GM12878 (cell line): ENCODE measurements around the gene NEU3. TPM values are rescaled to one million over a fixed set of nuclear protein-coding genes. Genes with fewer than 3 reads are reported as not detected.

ENCODE experiments used
- ATAC-seq: fragments of 200-7000 bp; cut with Tn5 transposase; 3 replicates; pipeline ENCODE4 v1.9.1; 2020; ENCODE audit warnings: mild to moderate bottlenecking, moderate library complexity
- BruUV-seq: library from RNA; stranded (reverse); fragments of 400-500 nt; replicated peaks from 2 replicates; lab custom pipeline; 2021; lab: Mats Ljungman, UMichigan
- CTCF ChIA-PET: fragments of 300-600 bp; sonication (Branson Sonifier 250); formaldehyde crosslinking; extraction: SDS; loops from one replicate; lab custom pipeline; 2021; ENCODE audit warnings: inconsistent platforms; lab: Yijun Ruan, JAX
- POLR2A ChIA-PET: fragments of 350-600 bp; formaldehyde crosslinking; extraction: SDS; loops from one replicate; lab custom pipeline; 2021; ENCODE audit warnings: inconsistent platforms; lab: Charles Lee
- RAD21 ChIA-PET: fragments of 300-600 bp; sonication (Branson Sonifier 250); formaldehyde crosslinking; loops from one replicate; lab custom pipeline; 2023; ENCODE audit warnings: antibody characterized with exemption; ENCODE audit not compliant: unreplicated experiment; lab: Charles Lee
- SMC1A ChIA-PET: fragments of 300-600 bp; sonication (Branson Sonifier 250); formaldehyde crosslinking; loops from one replicate; lab custom pipeline; 2023; ENCODE audit not compliant: unreplicated experiment, uncharacterized antibody; lab: Charles Lee
- DNase-seq: peaks from one replicate; pipeline ENCODE4 v3.0.0-alpha.2; 2011; ENCODE audit warnings: low read depth, low spot score
- FAIRE-seq: peaks from 3 replicates; lab custom pipeline; 2011; peaks lifted over from hg19 to GRCh38; lab: Jason Lieb, UNC
- H2AFZ ChIP-seq: 2 replicates; pipeline ENCODE4 v1.6.0; 2011; ENCODE audit warnings: low read depth, low read length, control low read depth; ENCODE audit not compliant: control insufficient read depth
- H3K27ac ChIP-seq: 2 replicates; pipeline ENCODE4 v1.5.1; 2011; ENCODE audit warnings: control low read depth; ENCODE audit not compliant: control insufficient read depth, insufficient read depth
- H3K27me3 ChIP-seq, 2 experiments: replicated peaks in 1 of 2; 2 replicates each; pipeline versions ENCODE4 v1.6.0 to v1.6.1; 2011; ENCODE audit warnings: low read length in 1 of 2; ENCODE audit not compliant: control insufficient read depth in 2 of 2, insufficient read depth in 2 of 2
- H3K36me3 ChIP-seq, 2 experiments: 2 replicates each; pipeline ENCODE4 v1.5.1; 2011; ENCODE audit warnings: low read length in 1 of 2; ENCODE audit not compliant: control insufficient read depth in 2 of 2, insufficient read depth in 2 of 2
- H3K4me1 ChIP-seq: 2 replicates; pipeline ENCODE4 v1.6.1; 2011; ENCODE audit warnings: mild to moderate bottlenecking, low read length, moderate library complexity, mixed read lengths; ENCODE audit not compliant: control insufficient read depth, insufficient read depth
- H3K4me2 ChIP-seq: 2 replicates; pipeline ENCODE4 v1.6.0; 2011; ENCODE audit warnings: control low read depth; ENCODE audit not compliant: control insufficient read depth, insufficient read depth
- H3K4me3 ChIP-seq: fragments of 200-600 bp; sonication (generic); 2 replicates; pipeline ENCODE4 v1.5.1; 2016
- H3K79me2 ChIP-seq: 2 replicates; pipeline ENCODE4 v1.6.0; 2011; ENCODE audit warnings: low read length; ENCODE audit not compliant: control insufficient read depth, insufficient read depth
- H3K9ac ChIP-seq: 2 replicates; pipeline ENCODE4 v1.8.0; 2011; ENCODE audit warnings: low read length, control low read depth, mixed read lengths; ENCODE audit not compliant: control insufficient read depth, insufficient read depth
- H3K9me3 ChIP-seq: replicated peaks from 3 replicates; pipeline ENCODE4 v1.5.1; 2011; ENCODE audit warnings: mild to moderate bottlenecking, low read length; ENCODE audit not compliant: control insufficient read depth, insufficient read depth
- H4K20me1 ChIP-seq: 2 replicates; pipeline ENCODE4 v1.6.0; 2011; ENCODE audit not compliant: control insufficient read depth, insufficient read depth
- BMI1 ChIP-seq: fragments of 450-650 bp; IDR thresholded peaks from 2 replicates; pipeline ENCODE4 v1.6.1; 2016; ENCODE audit warnings: mild to moderate bottlenecking, moderate library complexity, borderline replicate concordance
- HCFC1 ChIP-seq: fragments of 150-350 bp; IDR thresholded peaks from 2 replicates; pipeline ENCODE4 v1.6.1; 2014; ENCODE audit warnings: low read length
- HDAC2 ChIP-seq: fragments of 200-600 bp; sonication (generic); IDR thresholded peaks from 2 replicates; pipeline ENCODE4 v1.6.1; 2017
- JUND ChIP-seq: IDR thresholded peaks from 2 replicates; pipeline ENCODE4 v1.6.1; 2012; ENCODE audit warnings: low read depth, mild to moderate bottlenecking, low read length, improper control_type of control experiment, moderate library complexity
- MEF2B ChIP-seq: fragments of 450-650 bp; IDR thresholded peaks from 2 replicates; pipeline ENCODE4 v1.6.1; 2018; ENCODE audit warnings: mild to moderate bottlenecking, moderate library complexity; ENCODE audit not compliant: partially characterized antibody, poor library complexity, severe bottlenecking
- PML ChIP-seq: IDR thresholded peaks from 2 replicates; pipeline ENCODE4 v1.6.1; 2012; ENCODE audit warnings: low read length, inconsistent platforms
- POU2F2 ChIP-seq: IDR thresholded peaks from 3 replicates; pipeline ENCODE4 v1.6.1; 2011; ENCODE audit warnings: low read depth, mild to moderate bottlenecking, low read length, borderline replicate concordance
- SIX5 ChIP-seq: IDR thresholded peaks from 2 replicates; pipeline ENCODE4 v1.6.1; 2011; ENCODE audit warnings: mild to moderate bottlenecking, low read depth, low read length, moderate library complexity; ENCODE audit not compliant: severe bottlenecking
- SMAD1 ChIP-seq: fragments of 450-650 bp; IDR thresholded peaks from 2 replicates; pipeline ENCODE4 v1.6.1; 2018; ENCODE audit warnings: mild to moderate bottlenecking, low read depth; ENCODE audit not compliant: partially characterized antibody
- SREBF2 ChIP-seq: IDR thresholded peaks from 2 replicates; pipeline ENCODE4 v1.6.1; 2012; ENCODE audit warnings: mild to moderate bottlenecking, low read length
- ZNF384 ChIP-seq: IDR thresholded peaks from 2 replicates; pipeline ENCODE4 v1.6.1; 2012; ENCODE audit warnings: low read depth, mild to moderate bottlenecking, low read length, improper control_type of control experiment, borderline replicate concordance
- WGBS: methylation state at CpG from one replicate; pipeline ENCODE4 v1.1.6; 2016; ENCODE audit warnings: low lambda C conversion rate; ENCODE audit not compliant: insufficient replicate concordance, insufficient coverage; ENCODE audit errors: missing lambda C conversion rate; 5-methylcytosine and 5-hydroxymethylcytosine counted together
- in situ Hi-C: fragments of 300-500 bp; cut with MboI; formaldehyde crosslinking; loops from 9 replicates; pipeline ENCODE4 v1.14.3; 2018; ENCODE audit warnings: mixed read lengths
- intact Hi-C: fragments of 100-400 bp; cut with micrococcal nuclease; formaldehyde crosslinking; loops from one replicate; pipeline ENCODE4 v1.14.2; 2022; ENCODE audit not compliant: unreplicated experiment
- polyA plus RNA-seq, 11 experiments: library from polyadenylated mRNA; depleted of rRNA in 4 of 11; unstranded in 6 of 11; stranded (reverse) in 5 of 11; fragments of >200 nt; fragmentation: Nextera tagmentation in 4 of 11; fragmentation: Illumina TruSeq in 1 of 11; extraction: Ambion mirVana in 4 of 11; extraction: Trizol in 1 of 11; gene quantifications; 1 replicate in 1 of 11; 2 replicates in 10 of 11; pipeline versions ENCODE4 v1.2.1 to v1.2.3, GENCODE V29; 2011 to 2016; ENCODE audit warnings: inconsistent platforms in 2 of 11, missing spikeins in 2 of 11, low read depth in 1 of 11
- total RNA-seq, 4 experiments: library from RNA; depleted of rRNA in 3 of 4; stranded (reverse); fragments of >200 nt in 3 of 4; fragmentation: Illumina TruSeq in 1 of 4; extraction: Trizol in 1 of 4; gene quantifications; 2 replicates each; pipeline versions ENCODE4 v1.2.1 to v1.2.3, GENCODE V29; 2013 to 2021

The NEU3 gene
- total and polyA plus RNA-seq, 10 of the 15 experiments (the other 5 are each of a cell fraction or from before 2014, with no cell fraction given), result 2.5 to 20.3 (median 13.4) TPM

- no peak for DNase-seq
- 0% methylated on average over 1 of the region's 1 CpG for WGBS
- H3K27ac ChIP-seq, result no peak overlapping the region
- no peak overlapping the region for H2AFZ ChIP-seq
- ChIA-PET RAD21 (interaction anchor here (0.7 to 1.2 kb wide), 4 partner anchors 11 to 74 kb away, joined by 3 to 5 read pairs (median 4); partner anchors contain the start of gene NEU3), SMC1A (interaction anchor here (1.0 to 1.1 kb wide), 2 partner anchors 8 to 11 kb away, joined by 4 read pairs; no protein-coding TSS in a partner anchor), POLR2A (interaction anchor here (1.1 to 1.2 kb wide), 2 partner anchors 9 to 15 kb away, joined by 3 read pairs; partner anchors contain the start of gene NEU3), CTCF (interaction anchor here (0.8 to 4.0 kb wide), 7 partner anchors 10 to 278 kb away, joined by 3 to 24 read pairs (median 4); partner anchors contain the start of gene NEU3)
- peaks cover 19% of the 10 kb centered on the region for H3K4me1 ChIP-seq
- no peak overlapping the region for H3K9ac ChIP-seq
- no peaks in the 10 kb centered on the region for H3K27me3 ChIP-seq
- intact Hi-C loops (no loop called here), in situ Hi-C loops (no loop called here)
- ATAC-seq, result peak; percentile 82
- H3K79me2 ChIP-seq, result no peaks in the 10 kb centered on the region; the same call in 1 of the 2 replicates
- H3K4me3 ChIP-seq, result no peak overlapping the region
- no peak for FAIRE-seq
- TF ChIP-seq SREBF2 (peak; percentile 55; the same call in 1 of the 2 replicates), POU2F2 (peak; percentile 44; the same call in 1 of the 3 replicates), JUND (no peak), MEF2B (no peak)
- no peaks in the 10 kb centered on the region for H4K20me1 ChIP-seq
- no TSS peak for BruUV-seq
- H3K36me3 ChIP-seq, result peaks cover 9 to 25% of the 10 kb centered on the region in 2 experiments
- H3K9me3 ChIP-seq, result no peaks in the 10 kb centered on the region; the same call in 2 of the 3 replicates
- peak overlapping the region; percentile 31; the same call in 1 of the 2 replicates for H3K4me2 ChIP-seq
These were observed 15.5 kb downstream of the NEU3 start for GRCh38 chr11:75004215-75004614.

- no peak overlapping the region for H3K9ac ChIP-seq
- POLR2A ChIA-PET, result no interaction called here
- no peaks in the 10 kb centered on the region for H4K20me1 ChIP-seq
- no peak for ATAC-seq
- no peak overlapping the region for H2AFZ ChIP-seq
- TF ChIP-seq ZNF384, result no peak
- TF ChIP-seq BMI1, result no peak
- no peak for TF ChIP-seq SMAD1
- no peak for TF ChIP-seq HCFC1
- TF ChIP-seq SIX5, result no peak
- TF ChIP-seq PML, result no peak
- TF ChIP-seq HDAC2, result no peak
- TF ChIP-seq, all 136 proteins: peak for 0
- ChIA-PET SMC1A (interaction anchor here (0.6 to 1.2 kb wide), 7 partner anchors 9 to 553 kb away, joined by 3 to 7 read pairs (median 4); partner anchors contain the start of gene NEU3), CTCF (interaction anchor here (0.8 to 3.4 kb wide), 5 partner anchors 9 to 194 kb away, joined by 3 to 16 read pairs (median 4); no protein-coding TSS in a partner anchor), RAD21 (no interaction called here)
- H3K4me2 ChIP-seq, result no peak overlapping the region
- H3K9me3 ChIP-seq, result no peaks in the 10 kb centered on the region
- no peak for DNase-seq
- no peaks in the 10 kb centered on the region for H3K4me1 ChIP-seq
- WGBS, result 97% methylated on average over 2 of the region's 2 CpGs
- in situ Hi-C loops (no loop called here), intact Hi-C loops (no loop called here)
- H3K27me3 ChIP-seq, result no peaks in the 10 kb centered on the region
- no peak overlapping the region for H3K4me3 ChIP-seq
- no peaks in the 10 kb centered on the region for H3K79me2 ChIP-seq
- FAIRE-seq, result no peak
- no TSS peak for BruUV-seq
- peaks cover 0 to 23% of the 10 kb centered on the region in 2 experiments; a peak in 3 of 4 replicates for H3K36me3 ChIP-seq
- no peak overlapping the region for H3K27ac ChIP-seq
These were observed 22.6 kb downstream of the NEU3 start for GRCh38 chr11:75011357-75011756.
